GM21619 (cell line): ENCODE results near the gene PON3.

ENCODE experiments used
- ATAC-seq: cut with Tn5 transposase; IDR thresholded peaks from one replicate; pipeline ENCODE4 v1.9.1; 2021; ENCODE audit not compliant: unreplicated experiment

The PON3 gene

GRCh38 chr7:95309951-95310350 is 86.2 kb downstream of the PON3 start:
- no peak for ATAC-seq
